WTC11 (cell line): ENCODE data around the gene GNA12. TPM values are rescaled to one million over a fixed set of nuclear protein-coding genes. Genes with fewer than 3 reads are reported as not detected.

ENCODE experiments used
- ATAC-seq: fragments of 200-7000 bp; cut with Tn5 transposase; 2 replicates; pipeline ENCODE4 v1.10.0; 2021; ENCODE audit warnings: mild to moderate bottlenecking, moderate library complexity
- CTCF ChIA-PET: fragments of 300-600 bp; sonication (Branson Sonifier 250); formaldehyde crosslinking; loops from one replicate; lab custom pipeline; 2021; ENCODE audit warnings: antibody characterized with exemption; lab: Charles Lee
- POLR2A ChIA-PET: fragments of 350-600 bp; sonication (Branson Sonifier 250); formaldehyde crosslinking; loops from one replicate; lab custom pipeline; 2021; ENCODE audit warnings: antibody characterized with exemption; lab: Charles Lee
- DNase-seq: peaks from one replicate; pipeline ENCODE4 v3.0.0; 2021; ENCODE audit warnings: low spot score
- H3K27ac Mint-ChIP-seq: 2 replicates; pipeline ENCODE4 v1.8.0; 2021; ENCODE audit warnings: mixed read lengths
- H3K27me3 Mint-ChIP-seq: 2 replicates; pipeline ENCODE4 v1.8.0; 2021; ENCODE audit warnings: low read depth, mild to moderate bottlenecking, moderate library complexity, mixed read lengths
- H3K36me3 Mint-ChIP-seq: 2 replicates; pipeline ENCODE4 v1.8.0; 2021; ENCODE audit warnings: mixed read lengths
- H3K4me1 Mint-ChIP-seq: 2 replicates; pipeline ENCODE4 v1.8.0; 2022; ENCODE audit warnings: mixed read lengths
- H3K4me3 Mint-ChIP-seq: 2 replicates; pipeline ENCODE4 v1.8.0; 2021; ENCODE audit warnings: mild to moderate bottlenecking, moderate library complexity, mixed read lengths
- H3K9me3 Mint-ChIP-seq: 2 replicates; pipeline ENCODE4 v1.8.0; 2021; ENCODE audit warnings: mixed read lengths
- AFF4 ChIP-seq: sonication (generic); formaldehyde crosslinking; IDR thresholded peaks from 2 replicates; pipeline ENCODE4 v1.8.1; 2023; ENCODE audit warnings: mild to moderate bottlenecking, missing genetic modification reagents, borderline replicate concordance
- ATF2 ChIP-seq: sonication (generic); formaldehyde crosslinking; IDR thresholded peaks from 2 replicates; pipeline ENCODE4 v1.8.1; 2022; ENCODE audit warnings: low read depth, missing genetic modification reagents, borderline replicate concordance
- ATF3 ChIP-seq: sonication (generic); formaldehyde crosslinking; conservative IDR thresholded peaks from 2 replicates; pipeline ENCODE4 v1.8.1; 2022; ENCODE audit warnings: mild to moderate bottlenecking, missing genetic modification reagents
- CBFB ChIP-seq: sonication (generic); formaldehyde crosslinking; IDR thresholded peaks from 2 replicates; pipeline ENCODE4 v1.8.1; 2022; ENCODE audit warnings: mild to moderate bottlenecking, low read depth, missing genetic modification reagents
- CDX4 ChIP-seq: fragments of 250-450 bp; sonication (Bioruptor Pico); IDR thresholded peaks from 2 replicates; pipeline ENCODE4 v1.9.0; 2021; ENCODE audit warnings: moderate library complexity, mild to moderate bottlenecking, inconsistent platforms, borderline replicate concordance
- CREB1 ChIP-seq: sonication (generic); formaldehyde crosslinking; IDR thresholded peaks from 2 replicates; pipeline ENCODE4 v1.8.0; 2023; ENCODE audit warnings: mild to moderate bottlenecking, missing genetic modification reagents
- E2F5 ChIP-seq: sonication (generic); formaldehyde crosslinking; IDR thresholded peaks from 2 replicates; pipeline ENCODE4 v1.8.1; 2022; ENCODE audit warnings: mild to moderate bottlenecking, moderate library complexity, missing genetic modification reagents
- ERG ChIP-seq: fragments of 250-450 bp; sonication (Bioruptor Pico); IDR thresholded peaks from 2 replicates; pipeline ENCODE4 v1.8.0; 2021; ENCODE audit warnings: mild to moderate bottlenecking
- FOXP4 ChIP-seq: sonication (generic); formaldehyde crosslinking; IDR thresholded peaks from 2 replicates; pipeline ENCODE4 v1.8.0; 2022; ENCODE audit warnings: mild to moderate bottlenecking, missing genetic modification reagents
- IRF1 ChIP-seq: sonication (generic); formaldehyde crosslinking; IDR thresholded peaks from 2 replicates; pipeline ENCODE4 v1.8.0; 2023; ENCODE audit warnings: missing genetic modification reagents
- MYBL2 ChIP-seq: sonication (generic); formaldehyde crosslinking; IDR thresholded peaks from 2 replicates; pipeline ENCODE4 v1.8.1; 2023; ENCODE audit warnings: mild to moderate bottlenecking, moderate library complexity, missing genetic modification reagents
- NFE2L1 ChIP-seq: sonication (generic); formaldehyde crosslinking; IDR thresholded peaks from 2 replicates; pipeline ENCODE4 v1.8.1; 2023; ENCODE audit warnings: missing genetic modification reagents
- TCF7 ChIP-seq: sonication (generic); formaldehyde crosslinking; IDR thresholded peaks from 2 replicates; pipeline ENCODE4 v1.8.0; 2022; ENCODE audit warnings: mild to moderate bottlenecking, low read depth, missing genetic modification reagents, moderate library complexity
- TEAD4 ChIP-seq: sonication (generic); formaldehyde crosslinking; IDR thresholded peaks from 2 replicates; pipeline ENCODE4 v1.8.0; 2022; ENCODE audit warnings: mild to moderate bottlenecking, missing genetic modification reagents
- USF1 ChIP-seq: sonication (generic); formaldehyde crosslinking; IDR thresholded peaks from 2 replicates; pipeline ENCODE4 v1.8.0; 2022; ENCODE audit warnings: mild to moderate bottlenecking, missing genetic modification reagents
- ZNF219 ChIP-seq: sonication (generic); formaldehyde crosslinking; IDR thresholded peaks from 2 replicates; pipeline ENCODE4 v1.8.0; 2023; ENCODE audit warnings: missing genetic modification reagents, mild to moderate bottlenecking, borderline replicate concordance
- ZNF232 ChIP-seq: sonication (generic); formaldehyde crosslinking; IDR thresholded peaks from 2 replicates; pipeline ENCODE4 v1.8.0; 2022; ENCODE audit warnings: mild to moderate bottlenecking, missing genetic modification reagents
- ZNF317 ChIP-seq: sonication (generic); formaldehyde crosslinking; IDR thresholded peaks from 2 replicates; pipeline ENCODE4 v1.8.1; 2023; ENCODE audit warnings: low read depth, mild to moderate bottlenecking, moderate library complexity, missing genetic modification reagents, borderline replicate concordance
- ZNF396 ChIP-seq: fragments of 250-450 bp; sonication (Bioruptor Pico); IDR thresholded peaks from 2 replicates; pipeline ENCODE4 v1.8.0; 2021; ENCODE audit warnings: mild to moderate bottlenecking, moderate library complexity, borderline replicate concordance
- ZNF423 ChIP-seq: fragments of 250-450 bp; sonication (Bioruptor Pico); IDR thresholded peaks from 2 replicates; pipeline ENCODE4 v2.1.2; 2022; ENCODE audit warnings: mild to moderate bottlenecking, moderate library complexity
- ZNF671 ChIP-seq: fragments of 250-450 bp; sonication (Bioruptor Pico); IDR thresholded peaks from 2 replicates; pipeline ENCODE4 v1.8.0; 2021; ENCODE audit warnings: mild to moderate bottlenecking
- total RNA-seq: library from RNA; stranded (reverse); gene quantifications from 3 replicates; pipeline ENCODE4 v1.2.3, GENCODE V29; 2021

Gene GNA12
- total RNA-seq, 1 experiment from 2014 or later: 99.6 TPM

- TF ChIP-seq ZNF396: no peak
These were observed 45.4 kb downstream of the GNA12 start (continued) for GRCh38 chr7:2798669-2799068.

- H3K27me3 Mint-ChIP-seq: no peaks in the 10 kb centered on the region
- H3K36me3 Mint-ChIP-seq: peaks cover 33% of the 10 kb centered on the region
- peak overlapping the region; percentile 43 for H3K27ac Mint-ChIP-seq
- POLR2A ChIA-PET: interaction anchor here (0.9 kb wide), 1 partner anchor 36 kb away, joined by 3 read pairs; no protein-coding TSS in a partner anchor
- H3K4me3 Mint-ChIP-seq: no peak overlapping the region
- CTCF ChIA-PET: no interaction called here
- H3K4me1 Mint-ChIP-seq: peaks cover 50% of the 10 kb centered on the region
- no peak for TF ChIP-seq CDX4 (CRISPR knock-in tag)
- no peak for TF ChIP-seq NFE2L1
- TF ChIP-seq TEAD4: no peak
- TF ChIP-seq E2F5 (CRISPR knock-in tag): no peak
- TF ChIP-seq CBFB (CRISPR knock-in tag): no peak
- no peak for TF ChIP-seq ZNF219
- TF ChIP-seq ZNF423 (CRISPR knock-in tag): no peak
- no peak for TF ChIP-seq MYBL2 (CRISPR knock-in tag)
- no peak for TF ChIP-seq TCF7 (CRISPR knock-in tag)
- TF ChIP-seq ZNF317: no peak
- TF ChIP-seq FOXP4 (CRISPR knock-in tag): no peak
- no peak for TF ChIP-seq ERG (CRISPR knock-in tag)
- TF ChIP-seq ZNF671: no peak
- TF ChIP-seq ATF3: no peak
- TF ChIP-seq USF1 (CRISPR knock-in tag): no peak
- TF ChIP-seq IRF1: no peak
- TF ChIP-seq CREB1: no peak
- TF ChIP-seq ZNF232: no peak
- TF ChIP-seq ATF2: no peak
- TF ChIP-seq AFF4 (CRISPR knock-in tag): no peak
- H3K9me3 Mint-ChIP-seq: no peaks in the 10 kb centered on the region
- DNase-seq (no peak), ATAC-seq (no peak)
These were observed 47.5 kb downstream of the GNA12 start for GRCh38 chr7:2796358-2797352.
